Measurements from ENCODE around the gene PFKP.

GRCh38 chr10:3109196-3109595 lies 41.8 kb downstream of the PFKP start:
- no peak for TF ChIP-seq ZNF555 (tag by site-specific recombination; conservative IDR thresholded peaks at IDR 0.05)
- no peak for TF ChIP-seq ZNF23 (tag by site-specific recombination; IDR thresholded peaks at IDR 0.05; ENCODE audit: borderline replicate concordance)
- TF ChIP-seq ZNF157 (tag by site-specific recombination; IDR thresholded peaks at IDR 0.05): no peak
- TF ChIP-seq BCL11B (tag by site-specific recombination; IDR thresholded peaks at IDR 0.05; ENCODE audit: low read depth): no peak
- no peak for TF ChIP-seq CTCF (tag by site-specific recombination; IDR thresholded peaks at IDR 0.05)
- TF ChIP-seq ZNF513 (tag by site-specific recombination; IDR thresholded peaks at IDR 0.05): no peak
- TF ChIP-seq ZSCAN5A (tag by site-specific recombination; IDR thresholded peaks at IDR 0.05): no peak
- TF ChIP-seq GLI4 (tag by site-specific recombination; IDR thresholded peaks at IDR 0.05): no peak
- TF ChIP-seq SP2 (tag by site-specific recombination; IDR thresholded peaks at IDR 0.05): no peak
- TF ChIP-seq ZFP41 (tag by site-specific recombination; IDR thresholded peaks at IDR 0.05; ENCODE audit: borderline replicate concordance): no peak
- no peak for TF ChIP-seq ZNF639 (tag by site-specific recombination; IDR thresholded peaks at IDR 0.05)

All from HEK293 (cell line).